Activated CD8-positive, alpha-beta memory T cell treated with anti-CD3 and anti-CD28 coated beads for 36 hours (primary cell): ENCODE data around the gene NR1D2. TPM values are rescaled to one million over a fixed set of nuclear protein-coding genes. Genes with fewer than 3 reads are reported as not detected.
"Not testable (repeated sequence)": the region's sequence is repeated elsewhere in the genome, so short reads cannot be mapped to it uniquely, and the experiment has no call there.

Source experiments
- CTCF ChIA-PET: fragments of 350-600 bp; sonication (Branson Sonifier 250); formaldehyde crosslinking; loops from one replicate; lab custom pipeline; 2021; ENCODE audit warnings: antibody characterized with exemption; lab: Charles Lee
- POLR2A ChIA-PET: fragments of 350-600 bp; sonication (Branson Sonifier 250); formaldehyde crosslinking; loops from one replicate; lab custom pipeline; 2021; ENCODE audit warnings: antibody characterized with exemption; lab: Charles Lee
- total RNA-seq, 2 experiments: library from RNA; stranded (reverse); gene quantifications; one replicate each; pipeline ENCODE4 v1.2.3, GENCODE V29; 2021

Gene NR1D2
- total RNA-seq, 2 experiments from 2014 or later, result 4.1 to 4.2 TPM

- ChIA-PET CTCF (no interaction called here), POLR2A (no interaction called here)
These were observed 46.2 kb downstream of the NR1D2 start for GRCh38 chr3:23991306-23991682.

DNA sequence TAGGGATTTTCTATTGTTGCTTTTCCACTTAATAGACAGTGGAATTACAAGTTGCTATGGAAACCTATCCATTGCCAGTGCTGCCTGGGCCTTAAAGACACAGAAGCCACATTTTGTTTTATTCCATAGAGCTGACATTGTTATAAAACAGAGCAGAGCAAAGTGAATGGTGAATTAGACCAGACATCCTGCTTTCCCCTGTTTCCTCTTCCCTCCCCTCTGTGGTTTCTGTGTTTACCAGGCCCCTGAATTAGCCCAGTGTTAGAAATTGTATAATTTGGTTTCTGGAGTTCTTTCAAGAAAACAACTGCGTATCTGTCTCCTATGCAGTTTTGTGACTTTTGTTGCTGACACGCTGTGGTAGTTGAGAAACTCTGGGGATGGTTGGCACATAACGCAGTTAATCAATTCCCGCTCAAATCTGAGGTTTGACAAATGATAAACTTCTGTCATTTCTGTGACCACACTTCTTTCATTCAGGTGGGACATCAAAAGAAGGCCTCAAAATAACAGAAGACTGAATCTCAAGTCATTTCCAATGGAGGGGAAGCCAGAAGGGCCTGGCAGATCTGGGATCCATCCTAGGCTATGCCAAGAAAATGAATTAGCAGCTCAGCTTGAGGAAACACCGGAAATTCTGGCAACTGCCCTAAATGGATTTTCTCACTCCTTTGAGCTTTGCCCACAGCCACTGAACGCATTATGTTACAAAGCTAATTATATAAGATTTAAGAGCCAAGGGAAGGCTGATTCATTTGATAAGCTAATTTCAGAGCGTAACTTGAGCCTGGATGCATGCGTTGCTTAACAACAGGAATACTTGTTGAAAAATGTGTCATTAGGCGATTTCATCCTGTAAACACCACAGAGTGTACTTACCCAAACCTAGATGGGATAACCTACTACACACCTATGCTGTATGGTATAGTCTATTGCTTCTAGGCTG, 46.9 kb downstream of the NR1D2 start:
- ChIA-PET POLR2A (no interaction called here), CTCF (interaction anchor here (0.7 kb wide), 1 partner anchor 1819 kb away, joined by 3 read pairs; no protein-coding TSS in a partner anchor)

GRCh38 chr3:23993556-23994243, 48.6 kb downstream of the NR1D2 start:
- CTCF ChIA-PET, result no interaction called here
- POLR2A ChIA-PET, result no interaction called here

GRCh38 chr3:23994244-23994569, 49.1 kb downstream of the NR1D2 start:
- ChIA-PET POLR2A (no interaction called here), CTCF (no interaction called here)

DNA sequence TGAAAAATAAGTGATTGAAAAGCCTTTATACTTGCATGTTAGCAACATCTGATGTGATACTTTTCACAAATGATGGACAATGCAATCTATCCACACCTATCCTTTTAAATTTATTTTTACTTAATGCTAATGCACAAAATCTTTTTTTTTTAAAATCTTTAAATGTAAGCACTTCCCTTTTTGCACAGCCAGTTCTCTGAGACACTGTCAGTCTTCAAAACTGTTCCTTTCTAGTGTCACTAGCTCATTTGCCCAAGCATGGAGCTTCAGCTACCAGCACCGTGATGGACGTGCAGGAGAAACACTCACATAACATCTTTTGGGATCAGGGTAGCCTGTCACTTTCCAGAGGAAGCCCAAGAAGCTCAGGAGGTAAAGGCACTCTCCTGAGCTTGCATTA, 50.1 kb downstream of the NR1D2 start:
- CTCF ChIA-PET, result no interaction called here
- POLR2A ChIA-PET, result no interaction called here

DNA sequence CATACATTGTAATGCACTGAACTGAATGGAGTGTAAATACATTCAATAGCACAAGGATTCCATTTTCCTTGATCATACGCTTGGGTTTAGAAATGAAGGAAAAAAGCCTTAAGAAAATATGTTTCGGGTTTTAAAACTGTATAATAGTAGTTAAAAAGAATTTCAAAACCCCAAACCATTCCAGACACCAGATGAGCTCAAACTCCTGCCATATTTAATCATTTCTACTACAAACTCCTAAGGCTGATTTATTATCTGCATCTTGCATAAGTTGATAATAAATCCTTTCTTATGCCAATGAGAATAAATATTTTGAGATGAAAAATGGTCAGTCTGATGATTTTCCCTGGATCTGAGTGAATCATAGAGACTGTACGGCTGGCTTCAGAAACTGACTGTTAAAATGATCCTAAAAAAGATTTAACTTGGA, 51.0 kb downstream of the NR1D2 start:
- ChIA-PET CTCF (no interaction called here), POLR2A (no interaction called here)

- CTCF ChIA-PET, result interaction anchor here (0.5 to 1.4 kb wide), 3 partner anchors 18 to 238 kb away, joined by 3 to 4 read pairs (median 3); no protein-coding TSS in a partner anchor
- POLR2A ChIA-PET, result no interaction called here
These were observed 54.0 kb downstream of the NR1D2 start for GRCh38 chr3:23999012-23999641.

- CTCF ChIA-PET, result no interaction called here
- POLR2A ChIA-PET, result no interaction called here
These were observed 57.0 kb downstream of the NR1D2 start for GRCh38 chr3:24002129-24002528.

DNA sequence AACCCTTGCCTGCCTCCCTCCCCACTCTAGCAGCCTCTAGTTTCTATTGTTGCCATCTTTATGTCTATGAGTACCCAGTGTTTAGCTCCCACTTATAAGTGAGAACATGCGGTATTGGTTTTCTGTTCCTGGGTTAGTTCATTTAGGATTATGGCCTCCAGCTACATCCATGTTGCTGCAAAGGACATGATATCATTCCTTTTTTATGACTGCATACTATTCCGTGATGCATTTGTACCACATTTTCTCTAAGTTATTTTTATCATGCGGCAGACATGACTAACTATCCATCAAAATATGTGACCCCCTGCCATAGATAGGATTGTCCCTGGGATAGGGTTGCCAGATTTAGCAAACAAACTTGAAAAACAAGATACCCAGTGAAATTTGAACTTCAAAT, 58.4 kb downstream of the NR1D2 start:
- POLR2A ChIA-PET, result interaction anchor here (0.5 kb wide), 1 partner anchor 87 kb away, joined by 4 read pairs; the partner anchor contains the start of genes NKIRAS1 and RPL15
- CTCF ChIA-PET, result no interaction called here

DNA sequence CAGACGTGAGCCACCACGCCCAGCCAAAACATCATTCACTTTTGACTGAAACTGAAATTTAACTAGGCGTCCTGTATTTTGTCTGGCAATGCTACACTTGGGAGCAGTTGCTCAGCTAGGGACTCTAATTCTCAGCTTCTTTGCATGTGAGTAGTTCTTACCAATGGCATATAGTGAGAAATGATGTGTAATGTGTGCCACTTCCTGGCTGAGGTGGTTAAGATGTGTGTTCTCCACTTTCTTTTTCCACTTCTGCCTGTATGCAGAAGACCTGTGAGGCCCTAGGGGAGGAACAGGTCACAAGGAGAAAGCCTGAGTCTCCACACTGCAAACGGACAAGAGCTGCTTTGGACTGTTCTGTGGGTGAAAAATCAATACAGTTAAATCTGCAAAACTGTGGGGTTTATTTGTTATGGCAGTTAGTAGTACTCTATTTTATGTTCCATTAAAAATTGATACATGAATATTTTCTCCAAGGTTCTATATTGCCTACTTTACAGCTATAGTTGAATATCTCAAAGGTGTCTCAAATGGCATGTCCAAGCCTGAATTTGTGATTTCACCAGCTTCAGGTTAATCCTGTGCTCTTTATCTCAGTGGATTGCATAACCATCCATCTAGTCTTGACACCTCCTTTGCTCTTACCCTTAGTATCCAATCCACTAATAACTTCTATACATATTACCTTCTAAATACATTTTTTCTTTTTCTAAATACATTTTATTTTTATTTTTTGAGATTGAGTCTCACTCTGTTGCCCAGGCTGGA, 59.3 kb downstream of the NR1D2 start:
- ChIA-PET CTCF (no interaction called here), POLR2A (interaction anchor here (0.5 kb wide), 1 partner anchor 88 kb away, joined by 4 read pairs; the partner anchor contains the start of genes NKIRAS1 and RPL15)

DNA sequence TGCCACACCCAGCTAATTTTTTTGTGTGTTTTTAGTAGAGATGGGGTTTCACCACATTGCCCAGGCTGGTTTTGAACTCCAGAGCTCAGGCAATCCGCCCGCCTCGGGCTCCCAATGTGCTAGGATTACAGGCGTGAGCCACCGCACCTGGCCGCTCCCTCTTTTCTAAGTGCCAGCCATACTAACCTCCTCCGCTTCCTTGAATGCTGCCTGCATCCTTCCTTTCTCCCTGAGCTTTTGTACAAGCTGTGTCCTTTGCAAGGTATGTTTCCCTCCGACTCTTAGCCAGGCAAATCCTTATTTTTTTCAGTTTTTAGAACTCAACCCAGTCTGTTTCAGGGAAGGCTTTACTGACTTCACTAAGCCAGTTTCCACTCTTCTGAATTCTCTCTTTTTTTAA, 60.6 kb downstream of the NR1D2 start:
- ChIA-PET POLR2A (no interaction called here), CTCF (no interaction called here)

- POLR2A ChIA-PET, CTCF ChIA-PET: not testable (repeated sequence)
These were observed 65.7 kb downstream of the NR1D2 start for GRCh38 chr3:24010834-24011233.

DNA sequence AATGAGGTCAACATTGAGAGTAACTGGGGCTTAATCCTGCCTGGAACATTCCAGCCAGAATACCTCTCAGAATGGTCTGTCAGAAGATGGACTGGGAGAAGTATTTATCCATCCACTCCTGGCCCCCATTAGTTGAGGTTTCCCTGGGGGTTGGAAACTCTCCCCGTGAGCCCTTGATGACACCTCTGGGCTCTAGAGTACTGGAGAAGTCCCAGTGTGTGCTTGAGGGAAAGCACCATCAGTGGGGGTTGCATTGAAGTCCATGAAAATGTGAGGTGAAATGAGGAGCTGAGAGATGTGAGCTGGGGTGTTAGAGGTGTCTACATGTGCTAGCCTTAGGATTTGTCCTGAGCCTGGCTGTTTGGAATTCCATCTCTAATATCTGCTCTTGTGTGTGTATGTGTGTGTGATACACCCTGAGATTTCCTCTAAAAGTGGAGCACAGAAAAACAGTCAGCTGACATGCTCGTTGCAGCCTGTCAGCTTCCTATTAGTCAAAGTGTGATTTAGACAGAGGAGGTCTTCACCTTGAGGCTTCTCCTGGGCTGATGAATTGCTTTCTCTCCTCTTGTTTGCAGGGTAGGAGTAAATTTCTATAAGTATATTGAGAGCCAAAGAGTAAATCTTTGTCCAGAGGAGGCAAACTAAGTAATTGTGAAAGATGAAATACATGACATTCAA, 67.6 kb downstream of the NR1D2 start:
- ChIA-PET CTCF (no interaction called here), POLR2A (no interaction called here)

GRCh38 chr3:24017305-24017704, 72.2 kb downstream of the NR1D2 start:
- ChIA-PET CTCF (no interaction called here), POLR2A (no interaction called here)

DNA sequence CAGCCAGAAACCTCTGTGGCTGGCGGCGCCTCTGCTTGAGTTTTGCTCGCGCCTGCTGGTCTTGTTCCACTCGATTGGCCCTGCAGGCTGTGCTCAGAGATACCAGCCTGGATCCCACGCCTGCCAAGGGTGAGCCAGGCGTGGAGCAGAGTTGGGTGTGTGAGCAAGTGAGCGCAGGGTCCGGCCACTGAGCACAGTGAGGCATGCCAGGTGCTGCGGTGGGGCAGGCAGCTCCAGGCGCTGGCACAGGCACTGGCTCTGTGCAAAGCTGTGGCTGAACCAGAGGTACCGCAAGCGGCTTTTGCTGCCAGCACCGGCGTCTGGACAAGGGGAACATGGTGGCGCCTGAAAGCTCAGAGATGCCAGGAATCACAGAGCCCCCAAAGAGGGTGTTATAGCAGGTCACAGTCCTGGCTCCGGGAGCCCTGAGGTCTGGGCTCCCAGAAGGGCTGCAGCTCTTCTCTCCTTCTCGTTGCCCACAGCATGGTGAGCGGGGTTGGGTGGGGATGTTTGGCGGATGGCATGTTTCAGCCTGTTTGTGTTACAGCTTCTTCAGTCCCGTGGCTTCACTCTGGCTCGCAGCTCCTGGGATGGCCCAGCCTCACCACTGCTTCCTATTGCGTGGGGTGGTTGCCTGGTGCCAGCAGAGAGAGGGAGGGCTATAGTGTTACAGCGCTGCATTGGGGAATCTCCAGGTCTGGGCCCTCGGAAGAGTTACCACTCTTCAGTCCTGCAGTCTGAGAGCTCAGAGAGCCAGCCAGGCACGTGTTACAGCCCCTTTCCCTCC, 73.9 kb downstream of the NR1D2 start:
- ChIA-PET CTCF (no interaction called here), POLR2A (no interaction called here)

GRCh38 chr3:24019585-24019984, 74.5 kb downstream of the NR1D2 start:
- CTCF ChIA-PET, result no interaction called here
- POLR2A ChIA-PET, result no interaction called here

- ChIA-PET POLR2A (no interaction called here), CTCF (no interaction called here)
These were observed 75.1 kb downstream of the NR1D2 start for GRCh38 chr3:24020036-24020691.

DNA sequence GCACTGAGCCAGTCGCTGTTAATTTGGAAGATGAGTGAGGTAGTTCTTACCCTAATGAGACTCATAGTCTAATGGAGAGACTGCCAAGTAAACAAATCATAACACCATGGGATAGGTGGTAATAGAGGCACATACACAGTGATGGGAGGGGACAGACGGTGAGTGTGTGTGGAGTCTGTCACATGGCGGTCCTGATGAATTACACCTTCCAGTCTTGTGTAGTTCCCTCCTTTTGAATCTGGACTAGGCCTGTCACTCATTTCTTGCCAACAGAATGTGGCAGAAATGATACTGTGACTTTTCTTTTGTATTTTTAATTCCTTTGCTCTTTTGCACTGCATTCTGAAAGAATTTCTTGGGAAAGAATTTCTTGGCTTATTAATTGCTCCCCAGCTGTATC, 78.1 kb downstream of the NR1D2 start:
- CTCF ChIA-PET, result no interaction called here

More for the DNA sequence above, 78.1 kb downstream of the NR1D2 start:
- POLR2A ChIA-PET, result no interaction called here
